ENCODE data around the gene ASB11.
"Not testable (repeated sequence)": the region's sequence is repeated elsewhere in the genome, so short reads cannot be mapped to it uniquely, and the experiment has no call there.

The ASB11 gene

DNA sequence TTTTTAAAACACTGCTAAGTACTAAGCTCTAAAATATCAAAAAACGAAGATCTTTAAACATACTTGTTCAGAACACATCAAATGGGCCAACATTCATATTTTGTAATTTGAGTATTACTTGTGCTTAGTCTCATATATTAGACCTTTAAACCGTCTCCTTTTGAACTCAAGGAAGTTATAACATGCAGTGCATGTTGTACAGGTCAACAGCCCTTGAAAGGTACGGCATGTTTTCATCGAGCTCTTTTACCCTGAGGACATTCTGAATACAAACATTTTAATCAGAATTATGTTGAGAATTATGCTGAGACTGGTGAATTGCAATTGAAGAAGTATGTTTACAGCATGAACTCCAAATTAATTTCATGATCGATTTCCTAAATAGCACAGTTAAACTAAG lies 7.0 kb upstream of the ASB11 start:
- no peaks in the 10 kb centered on the region for H3K27me3 Mint-ChIP-seq (ENCODE audit: low read depth)
- no peak overlapping the region for H3K4me3 Mint-ChIP-seq
- no peak overlapping the region for H3K27ac Mint-ChIP-seq
- no peaks in the 10 kb centered on the region for H3K4me1 Mint-ChIP-seq (ENCODE audit: low read depth)
- no peaks in the 10 kb centered on the region for H3K9me3 Mint-ChIP-seq
- H3K36me3 Mint-ChIP-seq (ENCODE audit: low read depth), result peaks cover 11% of the 10 kb centered on the region

DNA sequence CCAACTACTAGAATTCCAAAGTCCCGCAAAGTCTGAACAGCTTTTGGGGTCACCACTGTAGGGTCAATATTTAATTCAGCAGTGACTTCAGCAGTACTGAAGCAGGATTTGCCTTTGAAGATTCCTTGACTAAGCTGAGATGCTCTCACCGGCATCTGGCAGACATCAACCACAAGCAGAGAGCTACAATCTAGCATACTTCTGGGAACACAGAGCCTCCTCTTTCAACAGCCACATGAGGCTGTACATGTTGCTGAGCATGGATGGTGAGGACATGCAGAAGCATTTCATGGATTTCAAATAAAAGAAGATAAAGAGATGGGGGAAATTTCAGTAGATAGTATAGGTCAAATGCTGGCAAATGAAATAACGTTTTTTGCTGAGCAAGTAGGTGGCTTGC lies 6.6 kb upstream of the ASB11 start:
- Mint-ChIP-seq H3K4me3 (no peak overlapping the region), H3K27me3 (ENCODE audit: low read depth) (no peaks in the 10 kb centered on the region), H3K36me3 (ENCODE audit: low read depth) (peaks cover 11% of the 10 kb centered on the region), H3K27ac (no peak overlapping the region), H3K9me3 (no peaks in the 10 kb centered on the region), H3K4me1 (ENCODE audit: low read depth) (no peaks in the 10 kb centered on the region)

DNA sequence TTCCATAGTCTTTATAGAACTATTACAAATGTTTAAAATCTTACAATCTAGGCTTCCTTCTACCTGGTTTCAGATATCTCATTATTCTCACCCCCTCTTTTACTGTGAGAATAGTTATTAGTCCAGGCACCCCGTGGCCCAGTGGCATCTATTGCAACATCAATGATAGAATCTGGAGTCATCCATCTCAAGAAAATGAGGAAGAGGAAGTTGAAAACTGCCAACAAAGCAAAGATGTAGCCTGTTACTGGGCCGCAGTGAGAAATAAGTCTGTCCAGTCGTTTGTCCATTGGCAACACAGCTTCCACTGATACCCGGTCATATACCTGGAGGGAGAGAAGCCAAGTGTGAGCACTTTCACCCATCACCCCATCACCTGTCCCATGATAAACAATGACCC lies 6.0 kb upstream of the ASB11 start:
- no peaks in the 10 kb centered on the region for H3K27me3 Mint-ChIP-seq (ENCODE audit: low read depth)
- no peak overlapping the region for H3K27ac Mint-ChIP-seq
- H3K36me3 Mint-ChIP-seq (ENCODE audit: low read depth), result peaks cover 11% of the 10 kb centered on the region
- H3K4me3 Mint-ChIP-seq, result no peak overlapping the region
- no peaks in the 10 kb centered on the region for H3K9me3 Mint-ChIP-seq
- no peaks in the 10 kb centered on the region for H3K4me1 Mint-ChIP-seq (ENCODE audit: low read depth)

DNA sequence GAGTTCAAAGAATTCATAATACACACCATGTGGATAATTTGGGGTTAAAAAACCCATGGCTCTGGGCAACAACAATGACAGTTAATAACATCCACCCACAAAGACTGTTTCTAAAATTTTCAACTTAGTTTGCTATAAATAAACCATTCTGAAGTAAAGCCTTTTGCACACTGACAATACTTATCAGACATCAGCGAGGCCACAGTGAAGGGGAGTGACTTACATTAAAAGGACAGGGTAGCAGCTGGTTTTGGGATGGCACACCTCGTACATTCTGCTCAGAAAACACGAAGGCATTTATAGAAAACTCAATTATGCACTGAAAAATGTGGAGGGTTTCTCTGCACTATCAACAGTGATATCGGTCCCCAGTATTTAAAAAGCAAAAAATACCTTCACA lies 4.9 kb upstream of the ASB11 start:
- H3K27me3 Mint-ChIP-seq (ENCODE audit: low read depth), result no peaks in the 10 kb centered on the region

DNA sequence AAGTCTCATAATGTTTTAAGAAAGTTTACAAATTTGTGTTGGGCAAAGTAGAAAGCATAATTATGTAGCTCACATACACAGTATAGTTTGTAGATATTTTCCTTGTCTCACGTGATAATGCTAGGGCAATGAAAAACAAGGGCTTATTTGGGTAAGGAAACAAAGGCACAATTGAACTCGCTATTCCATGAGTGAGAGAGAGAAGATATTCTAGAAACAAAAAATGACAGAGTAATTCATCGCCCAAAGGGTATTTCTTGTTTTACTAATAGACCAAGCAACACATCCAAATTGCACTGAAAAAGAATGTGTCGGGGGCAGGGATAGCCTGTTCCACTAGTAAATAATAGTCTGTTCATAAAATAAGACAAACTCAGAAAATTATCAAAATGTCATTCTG lies 3.6 kb upstream of the ASB11 start:
- no peak overlapping the region for H3K27ac Mint-ChIP-seq
- H3K36me3 Mint-ChIP-seq (ENCODE audit: low read depth), result peaks cover 7% of the 10 kb centered on the region
- no peaks in the 10 kb centered on the region for H3K4me1 Mint-ChIP-seq (ENCODE audit: low read depth)
- H3K9me3 Mint-ChIP-seq, result no peaks in the 10 kb centered on the region
- no peak overlapping the region for H3K4me3 Mint-ChIP-seq
- no peaks in the 10 kb centered on the region for H3K27me3 Mint-ChIP-seq (ENCODE audit: low read depth)

More for the DNA sequence above, 4.9 kb upstream of the ASB11 start:
- no peak overlapping the region for H3K27ac Mint-ChIP-seq
- no peak overlapping the region for H3K4me3 Mint-ChIP-seq
- H3K9me3 Mint-ChIP-seq, result no peaks in the 10 kb centered on the region
- no peaks in the 10 kb centered on the region for H3K4me1 Mint-ChIP-seq (ENCODE audit: low read depth)
- H3K36me3 Mint-ChIP-seq (ENCODE audit: low read depth), result peaks cover 11% of the 10 kb centered on the region

DNA sequence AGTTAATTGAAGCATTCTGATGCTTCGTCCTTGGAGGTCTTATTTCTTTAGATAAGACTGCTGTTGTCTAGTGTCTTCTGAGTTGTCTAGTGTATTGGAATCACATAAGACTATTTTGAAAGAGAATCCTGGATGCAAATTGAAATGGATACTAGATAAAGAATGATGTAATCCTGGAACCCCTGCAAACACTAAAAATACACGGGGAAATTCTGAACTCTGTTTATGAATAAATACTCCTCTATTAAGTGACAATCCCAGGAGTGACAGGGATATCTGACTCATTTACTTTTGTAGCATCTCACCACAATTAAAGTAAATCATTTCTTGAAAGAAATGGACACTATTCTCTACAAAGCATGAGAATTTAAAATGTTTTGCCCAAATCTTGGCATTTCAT lies 968 bp downstream of the ASB11 start:
- no peak overlapping the region for H3K4me3 Mint-ChIP-seq
- H3K9me3 Mint-ChIP-seq, result no peaks in the 10 kb centered on the region
- peaks cover 4% of the 10 kb centered on the region for H3K36me3 Mint-ChIP-seq (ENCODE audit: low read depth)
- H3K4me1 Mint-ChIP-seq (ENCODE audit: low read depth), result no peaks in the 10 kb centered on the region
- no peak overlapping the region for H3K27ac Mint-ChIP-seq
- no peaks in the 10 kb centered on the region for H3K27me3 Mint-ChIP-seq (ENCODE audit: low read depth)

DNA sequence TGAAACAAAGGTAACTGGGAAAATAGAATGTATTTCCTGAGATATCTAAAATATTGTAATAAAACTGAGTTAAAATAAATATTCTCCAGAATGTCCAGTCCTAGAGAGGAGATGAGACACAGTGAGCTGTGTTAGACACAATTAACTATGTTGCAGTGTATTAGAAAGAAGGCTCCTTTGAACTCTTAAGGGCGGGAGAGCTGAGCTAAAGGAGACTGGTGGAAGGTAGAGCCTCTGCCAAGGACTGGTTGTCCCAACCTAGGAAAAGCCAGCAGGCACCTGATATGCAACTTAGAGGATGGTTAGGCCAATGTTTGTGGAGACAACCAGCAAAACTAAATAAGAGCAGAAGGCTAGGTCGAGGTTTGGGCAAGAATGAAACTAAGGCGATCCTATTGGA lies 4.3 kb downstream of the ASB11 start:
- H3K4me1 Mint-ChIP-seq (ENCODE audit: low read depth), result no peaks in the 10 kb centered on the region
- H3K4me3 Mint-ChIP-seq, result no peak overlapping the region
- H3K27me3 Mint-ChIP-seq (ENCODE audit: low read depth), result no peaks in the 10 kb centered on the region
- H3K9me3 Mint-ChIP-seq, result no peaks in the 10 kb centered on the region
- H3K27ac Mint-ChIP-seq, result no peak overlapping the region
- no peaks in the 10 kb centered on the region for H3K36me3 Mint-ChIP-seq (ENCODE audit: low read depth)

DNA sequence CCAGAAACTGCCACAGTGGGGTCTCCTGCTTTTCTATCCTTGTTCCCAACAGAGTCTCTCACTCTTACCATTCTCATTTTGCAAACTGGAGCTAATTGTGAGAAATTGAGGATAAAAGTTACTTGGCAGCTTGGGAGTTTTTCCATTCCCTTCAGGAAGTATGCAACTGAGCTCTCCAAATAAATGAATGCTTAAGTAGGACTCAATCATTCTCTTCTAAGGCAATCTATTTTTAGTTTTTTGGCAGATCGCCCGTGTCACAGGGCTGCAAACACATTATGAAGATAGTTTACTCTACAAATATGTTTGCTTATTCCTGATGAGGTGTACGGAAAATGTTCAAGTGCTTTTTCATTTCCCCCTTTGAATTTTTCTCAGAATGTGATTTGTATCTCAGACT lies 5.3 kb downstream of the ASB11 start:
- no peaks in the 10 kb centered on the region for H3K36me3 Mint-ChIP-seq (ENCODE audit: low read depth)
- no peaks in the 10 kb centered on the region for H3K27me3 Mint-ChIP-seq (ENCODE audit: low read depth)
- H3K4me1 Mint-ChIP-seq (ENCODE audit: low read depth), result no peaks in the 10 kb centered on the region
- no peak overlapping the region for H3K27ac Mint-ChIP-seq
- no peaks in the 10 kb centered on the region for H3K9me3 Mint-ChIP-seq
- no peak overlapping the region for H3K4me3 Mint-ChIP-seq

DNA sequence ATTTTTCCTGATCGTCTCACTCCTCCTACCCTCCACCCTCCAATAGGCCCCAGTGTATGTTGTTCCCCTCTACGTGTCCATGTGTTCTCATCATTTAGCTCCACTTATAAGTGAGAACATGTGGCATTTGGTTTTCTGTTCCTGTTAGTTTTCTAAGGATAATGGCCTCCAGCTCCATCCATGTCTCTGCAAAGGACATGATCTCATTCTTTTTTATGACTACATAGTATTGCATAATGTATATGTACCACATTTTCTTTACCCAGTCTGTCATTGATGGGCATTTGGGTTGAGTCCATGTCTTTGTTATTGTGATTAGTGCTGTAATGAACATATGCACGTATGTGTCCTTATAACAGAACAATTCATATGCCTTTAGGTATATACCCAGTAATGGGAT lies 9.5 kb downstream of the ASB11 start:
- H3K36me3 Mint-ChIP-seq (ENCODE audit: low read depth); H3K27me3 Mint-ChIP-seq (ENCODE audit: low read depth): not testable (repeated sequence)

DNA sequence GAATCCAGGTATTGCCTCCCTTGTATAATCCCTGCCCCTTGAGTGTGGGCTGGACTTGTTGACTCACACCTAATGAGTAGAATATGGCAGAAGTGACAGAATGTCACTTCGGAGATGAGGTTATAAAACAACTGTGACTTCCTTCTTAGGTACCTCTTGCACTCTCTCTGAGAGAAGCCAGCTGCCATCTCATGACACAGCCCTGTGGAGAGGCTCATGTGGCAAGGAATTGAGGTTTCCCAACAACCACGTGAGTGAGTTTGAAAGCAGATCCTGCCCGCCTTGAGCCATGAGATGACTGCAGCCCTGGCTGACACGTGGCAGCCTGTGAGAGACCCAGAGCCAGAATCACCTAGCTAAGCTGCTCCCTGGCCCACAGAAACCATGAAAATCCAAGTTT lies 13.5 kb downstream of the ASB11 start:
- Mint-ChIP-seq H3K4me1 (ENCODE audit: low read depth) (peaks cover 13% of the 10 kb centered on the region), H3K27me3 (ENCODE audit: low read depth) (no peaks in the 10 kb centered on the region), H3K4me3 (no peak overlapping the region), H3K27ac (no peak overlapping the region), H3K36me3 (ENCODE audit: low read depth) (no peaks in the 10 kb centered on the region), H3K9me3 (no peaks in the 10 kb centered on the region)

More for the DNA sequence above, 9.5 kb downstream of the ASB11 start:
- H3K4me1 Mint-ChIP-seq (ENCODE audit: low read depth); H3K27ac Mint-ChIP-seq; H3K9me3 Mint-ChIP-seq; H3K4me3 Mint-ChIP-seq: not testable (repeated sequence)

DNA sequence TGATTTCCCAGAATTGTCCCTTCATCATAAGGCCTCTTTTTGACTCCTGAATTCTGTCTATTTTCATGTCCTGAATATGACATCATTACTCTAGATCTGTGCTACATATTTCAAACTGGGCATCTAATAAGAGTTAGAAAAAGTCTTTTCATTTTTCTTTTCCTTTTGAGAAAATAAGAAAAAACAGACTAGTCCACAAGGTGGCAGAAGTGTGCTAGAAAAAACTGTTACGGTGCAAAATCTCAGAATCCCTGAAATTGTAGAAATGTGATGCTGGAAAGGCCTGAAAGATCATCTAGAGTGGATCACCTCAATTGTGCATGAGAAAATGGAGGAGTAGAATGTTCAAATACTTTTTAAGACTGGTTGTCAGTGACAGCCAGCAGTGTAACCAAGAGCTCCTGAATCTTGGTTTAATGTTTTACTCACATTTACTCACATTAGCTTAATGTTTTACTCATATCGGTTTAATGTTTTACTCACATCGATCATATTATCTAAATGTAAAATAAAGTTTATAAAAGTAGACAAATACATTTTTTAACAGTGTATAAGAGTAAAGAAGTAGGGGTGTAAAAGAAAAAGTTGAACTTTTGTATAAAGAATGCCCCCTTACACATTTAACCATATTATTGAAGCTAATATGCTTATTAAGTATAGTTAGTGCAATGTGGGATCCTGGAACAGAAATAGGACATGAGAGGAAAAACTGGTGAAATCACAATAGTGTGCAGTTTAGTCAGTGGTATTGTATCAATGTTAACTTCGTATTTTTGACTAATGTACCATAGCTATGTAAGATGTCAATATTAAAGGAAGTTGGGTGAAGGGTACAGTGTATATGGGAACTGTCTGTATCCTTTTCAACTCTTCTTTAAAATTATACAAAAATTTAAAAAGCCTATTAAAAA lies 15.2 kb downstream of the ASB11 start:
- no peak overlapping the region for H3K27ac Mint-ChIP-seq
- peaks cover 13% of the 10 kb centered on the region for H3K4me1 Mint-ChIP-seq (ENCODE audit: low read depth)
- H3K9me3 Mint-ChIP-seq, result no peaks in the 10 kb centered on the region
- no peaks in the 10 kb centered on the region for H3K36me3 Mint-ChIP-seq (ENCODE audit: low read depth)
- H3K4me3 Mint-ChIP-seq, result no peak overlapping the region
- no peaks in the 10 kb centered on the region for H3K27me3 Mint-ChIP-seq (ENCODE audit: low read depth)

DNA sequence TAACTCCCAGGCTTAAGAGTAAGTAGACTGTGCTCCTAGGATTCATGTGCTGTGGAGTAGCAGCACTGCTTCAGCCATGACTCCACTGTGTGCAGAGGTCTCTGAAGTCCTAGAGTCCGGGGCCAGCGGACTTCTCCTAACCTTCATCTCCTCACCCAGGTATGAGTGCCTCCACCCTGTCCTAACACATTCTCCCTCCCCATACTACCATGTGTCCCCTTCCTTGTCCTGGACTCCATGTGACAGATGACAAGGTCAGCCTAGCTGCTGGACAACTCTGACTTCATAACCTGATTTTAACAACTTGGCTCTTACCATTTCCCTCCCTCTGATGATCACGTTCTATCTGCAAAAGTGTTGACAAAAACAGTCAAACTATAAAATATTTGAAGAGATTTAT lies 16.7 kb downstream of the ASB11 start:
- Mint-ChIP-seq H3K4me3 (no peak overlapping the region), H3K27me3 (ENCODE audit: low read depth) (no peaks in the 10 kb centered on the region), H3K9me3 (no peaks in the 10 kb centered on the region), H3K36me3 (ENCODE audit: low read depth) (no peaks in the 10 kb centered on the region), H3K4me1 (ENCODE audit: low read depth) (peaks cover 13% of the 10 kb centered on the region), H3K27ac (no peak overlapping the region)

DNA sequence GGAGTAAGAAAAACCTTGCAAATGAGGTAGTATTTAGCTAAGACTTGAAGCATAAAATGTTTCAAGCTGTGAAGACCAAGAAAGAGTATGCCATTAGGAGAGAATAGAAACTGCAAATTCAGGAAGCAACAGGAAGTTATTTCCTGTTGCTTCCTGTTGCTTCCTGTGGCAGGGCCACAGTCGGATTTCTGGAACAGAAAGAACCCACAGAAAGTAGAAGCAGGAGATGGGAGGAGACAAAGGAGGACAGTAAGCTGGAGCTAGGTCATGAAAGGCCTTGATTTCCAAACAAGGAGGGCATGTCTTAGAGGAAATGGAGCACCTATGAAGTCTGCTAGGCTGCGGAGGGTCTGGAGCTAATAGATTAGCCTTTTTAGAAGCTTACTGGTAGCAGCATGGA lies 17.2 kb downstream of the ASB11 start:
- H3K27me3 Mint-ChIP-seq (ENCODE audit: low read depth), result no peaks in the 10 kb centered on the region

DNA sequence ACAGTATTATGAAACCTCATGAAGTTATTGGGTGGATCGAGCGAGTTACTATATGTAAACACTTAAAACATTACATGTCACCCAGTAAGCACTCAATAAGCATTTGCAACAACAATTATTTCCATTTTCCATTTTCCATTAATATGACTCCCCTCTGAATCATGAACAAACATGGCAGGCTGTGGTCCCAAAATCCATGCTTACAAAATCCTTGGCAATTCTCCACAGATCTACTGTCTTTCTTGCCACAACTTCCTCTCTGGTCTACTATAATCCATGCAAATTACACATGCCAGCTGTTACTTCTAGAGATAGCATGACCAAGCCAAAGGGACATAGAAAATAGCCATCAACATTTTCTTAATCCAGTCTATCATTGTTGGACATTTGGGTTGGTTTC lies 22.0 kb downstream of the ASB11 start:
- H3K4me1 Mint-ChIP-seq (ENCODE audit: low read depth), result peaks cover 5% of the 10 kb centered on the region
- H3K27me3 Mint-ChIP-seq (ENCODE audit: low read depth), result no peaks in the 10 kb centered on the region
- H3K9me3 Mint-ChIP-seq, result no peaks in the 10 kb centered on the region
- H3K36me3 Mint-ChIP-seq (ENCODE audit: low read depth), result no peaks in the 10 kb centered on the region
- no peak overlapping the region for H3K27ac Mint-ChIP-seq
- H3K4me3 Mint-ChIP-seq, result no peak overlapping the region

More for the DNA sequence above, 17.2 kb downstream of the ASB11 start:
- Mint-ChIP-seq H3K4me1 (ENCODE audit: low read depth) (peaks cover 13% of the 10 kb centered on the region), H3K4me3 (no peak overlapping the region), H3K9me3 (no peaks in the 10 kb centered on the region), H3K36me3 (ENCODE audit: low read depth) (no peaks in the 10 kb centered on the region), H3K27ac (no peak overlapping the region)

DNA sequence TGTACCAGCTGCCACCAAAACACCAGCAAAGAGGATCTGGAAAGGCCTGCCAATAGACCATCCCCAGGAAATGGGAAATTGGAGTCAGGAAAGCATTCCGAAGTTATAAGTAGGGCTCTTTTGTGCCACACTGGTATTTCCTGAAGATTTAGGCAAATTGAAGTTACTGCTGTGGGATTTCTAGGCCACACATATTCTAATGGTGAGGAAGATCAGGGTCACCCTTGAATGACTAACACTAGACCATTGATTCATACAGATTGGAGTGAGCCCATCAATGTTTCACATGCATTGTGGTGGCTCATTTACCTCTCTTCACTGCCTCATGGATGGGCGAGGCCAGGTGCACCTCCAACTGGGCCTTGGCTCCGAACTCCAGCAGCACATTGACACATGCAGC lies 22.6 kb downstream of the ASB11 start:
- Mint-ChIP-seq H3K27ac (no peak overlapping the region), H3K27me3 (ENCODE audit: low read depth) (no peaks in the 10 kb centered on the region), H3K36me3 (ENCODE audit: low read depth) (no peaks in the 10 kb centered on the region), H3K9me3 (no peaks in the 10 kb centered on the region), H3K4me1 (ENCODE audit: low read depth) (peaks cover 3% of the 10 kb centered on the region), H3K4me3 (no peak overlapping the region)
